Hepatic stellate cell (primary cell): Measurements from ENCODE around the gene PRAMEF25.
"Not testable (repeated sequence)": the region's sequence is repeated elsewhere in the genome, so short reads cannot be mapped to it uniquely, and the experiment has no call there.

Experiments
- DNase-seq: peaks from one replicate; pipeline ENCODE4 v3.0.0; 2011; ENCODE audit warnings: low spot score

PRAMEF25 gene

GRCh38 chr1:13070474-13070873 lies at the start of gene PRAMEF25:
TSS of gene PRAMEF25 (plus strand) at chr1:13070774. CDS start at chr1:13073694, 2,920 bp downstream.
- DNase-seq, result not testable (repeated sequence)

DNA sequence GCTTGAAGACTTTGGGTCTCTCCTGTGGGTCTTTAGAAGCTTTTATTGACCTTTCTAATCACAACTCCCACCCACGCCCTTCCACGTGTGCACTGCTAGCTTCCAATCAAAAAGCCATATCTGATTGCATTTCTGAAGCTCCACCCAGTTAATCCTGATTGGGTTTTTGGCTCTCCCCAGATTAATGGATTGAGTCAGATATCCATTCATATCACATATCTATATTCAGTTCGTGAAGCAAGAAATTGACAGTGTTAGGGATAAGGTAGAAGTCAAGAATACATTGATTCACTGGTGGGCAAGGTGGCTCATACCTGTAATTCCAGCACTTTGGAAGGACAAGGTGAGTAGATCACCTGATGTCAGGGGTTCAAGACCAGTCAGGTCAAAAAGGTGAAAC lies 14.1 kb upstream of the PRAMEF25 start, which contains the start of gene PRAMEF27:
PRAMEF27 (minus strand) TSS at position 101 of the 400 bp plus-strand sequence. CDS start 2,916 bp downstream, outside the sequence.
- not testable (repeated sequence) for DNase-seq

GRCh38 chr1:13116754-13117153 lies 46.2 kb downstream of the PRAMEF25 start, which contains the start of gene HNRNPCL2:
TSS of gene HNRNPCL2 (minus strand) at chr1:13116854. CDS start at chr1:13116400, 454 bp downstream.
- not testable (repeated sequence) for DNase-seq
